CD4-positive, alpha-beta memory T cell (primary cell): ENCODE results near the gene OR4D10. TPM values are rescaled to one million over a fixed set of nuclear protein-coding genes. Genes with fewer than 3 reads are reported as not detected.

Experiments
- CTCF ChIA-PET: fragments of 350-600 bp; sonication (Branson Sonifier 250); formaldehyde crosslinking; loops from one replicate; lab custom pipeline; 2021; ENCODE audit warnings: inconsistent platforms; ENCODE audit not compliant: partially characterized antibody; lab: Charles Lee
- POLR2A ChIA-PET: fragments of 350-600 bp; sonication (Branson Sonifier 250); formaldehyde crosslinking; loops from one replicate; lab custom pipeline; 2021; ENCODE audit not compliant: partially characterized antibody; lab: Charles Lee
- DNase-seq, 5 donors: peaks; one replicate each; pipeline versions ENCODE4 v3.0.0 to v3.0.0-alpha.2; 2020 to 2022; ENCODE audit warnings: mixed read lengths in 1 of 5
- H3K27ac ChIP-seq: one replicate; pipeline ENCODE4 v1.7.0; 2013; ENCODE audit warnings: low read depth, low read length
- H3K27me3 ChIP-seq: 2 replicates; pipeline ENCODE4 v1.7.0; 2013; ENCODE audit warnings: mild to moderate bottlenecking, low read length, moderate library complexity; ENCODE audit not compliant: insufficient read depth
- H3K36me3 ChIP-seq: 2 replicates; pipeline ENCODE4 v1.7.0; 2013; ENCODE audit warnings: mild to moderate bottlenecking, low read length, moderate library complexity; ENCODE audit not compliant: insufficient read depth
- H3K4me1 ChIP-seq: 2 replicates; pipeline ENCODE4 v1.7.0; 2013; ENCODE audit warnings: mild to moderate bottlenecking, low read length, moderate library complexity; ENCODE audit not compliant: insufficient read depth
- H3K4me3 ChIP-seq, 2 donors: one replicate each; pipeline ENCODE4 v1.7.0; 2013; ENCODE audit warnings: low read length in 2 of 2, mild to moderate bottlenecking in 1 of 2
- H3K9me3 ChIP-seq, 2 donors: one replicate each; pipeline ENCODE4 v1.7.0; 2013; ENCODE audit warnings: low read length in 2 of 2, control low read depth in 1 of 2; ENCODE audit not compliant: control insufficient read depth in 1 of 2
- H3K27ac Mint-ChIP-seq, 7 donors: one replicate each; pipeline ENCODE4 v1.8.0; 2020 to 2021; ENCODE audit warnings: mixed read lengths in 7 of 7, mild to moderate bottlenecking in 6 of 7, inconsistent platforms in 3 of 7, moderate library complexity in 3 of 7
- H3K27me3 Mint-ChIP-seq, 2 donors: one replicate each; pipeline ENCODE4 v1.8.0; 2020 to 2021; ENCODE audit warnings: mixed read lengths in 2 of 2
- H3K36me3 Mint-ChIP-seq, 2 donors: one replicate each; pipeline ENCODE4 v1.8.0; 2020 to 2021; ENCODE audit warnings: mixed read lengths in 2 of 2, inconsistent platforms in 1 of 2, mild to moderate bottlenecking in 1 of 2
- H3K4me1 Mint-ChIP-seq, 4 donors: one replicate each; pipeline ENCODE4 v1.8.0; 2020 to 2021; ENCODE audit warnings: mixed read lengths in 4 of 4, mild to moderate bottlenecking in 1 of 4
- H3K4me3 Mint-ChIP-seq, 8 donors: one replicate each; pipeline ENCODE4 v1.8.0; 2020 to 2021; ENCODE audit warnings: mixed read lengths in 8 of 8, mild to moderate bottlenecking in 7 of 8, moderate library complexity in 6 of 8, inconsistent platforms in 3 of 8
- H3K9me3 Mint-ChIP-seq, 8 donors: one replicate each; pipeline ENCODE4 v1.8.0; 2020 to 2021; ENCODE audit warnings: mixed read lengths in 8 of 8, mild to moderate bottlenecking in 5 of 8, inconsistent platforms in 3 of 8, moderate library complexity in 1 of 8
- intact Hi-C: fragments of 100-400 bp; cut with micrococcal nuclease; formaldehyde crosslinking; loops from one replicate; pipeline ENCODE4 v1.15.1; 2023
- polyA plus RNA-seq, 2 donors: library from polyadenylated mRNA; unstranded; fragments of 300-500 nt; fragmentation: Illumina TruSeq; gene quantifications; one replicate each; pipeline ENCODE4 v1.2.3, GENCODE V29; 2021
- total RNA-seq, 2 experiments: library from RNA; stranded (reverse); gene quantifications; one replicate each; pipeline ENCODE4 v1.2.3, GENCODE V29; 2021

OR4D10 gene
- total and polyA plus RNA-seq, 4 experiments from 2014 or later, result not detected

- Mint-ChIP-seq H3K9me3 (no peaks in the 10 kb centered on the region), H3K27me3 (peaks cover 7 to 12% of the 10 kb centered on the region in 2 donors), H3K4me1 (no peaks in the 10 kb centered on the region), H3K4me3 (no peak overlapping the region), H3K27ac (no peak overlapping the region), H3K36me3 (no peaks in the 10 kb centered on the region)
- no peak overlapping the region for H3K4me3 ChIP-seq
- H3K27ac ChIP-seq, result no peak overlapping the region
- no peaks in the 10 kb centered on the region for H3K36me3 ChIP-seq
- ChIA-PET POLR2A (no interaction called here), CTCF (no interaction called here)
- no peaks in the 10 kb centered on the region for H3K4me1 ChIP-seq
- no peaks in the 10 kb centered on the region for H3K27me3 ChIP-seq
- no peak for DNase-seq
- intact Hi-C loops, result no loop called here
- H3K9me3 ChIP-seq, result no peaks in the 10 kb centered on the region
Observed at GRCh38 chr11:59520741-59521140, 47.6 kb downstream of the OR4D10 start.

GRCh38 chr11:59523541-59523940, 50.4 kb downstream of the OR4D10 start:
- Mint-ChIP-seq H3K4me3 (no peak overlapping the region), H3K9me3 (no peaks in the 10 kb centered on the region), H3K36me3 (no peaks in the 10 kb centered on the region), H3K27ac (no peak overlapping the region), H3K4me1 (no peaks in the 10 kb centered on the region), H3K27me3 (peaks cover 7 to 12% of the 10 kb centered on the region in 2 donors)
- no peak overlapping the region for H3K27ac ChIP-seq
- no peak for DNase-seq
- ChIA-PET CTCF (interaction anchor here (0.7 kb wide), 1 partner anchor 96 kb away, joined by 3 read pairs; no protein-coding TSS in a partner anchor), POLR2A (interaction anchor here (0.6 kb wide), 1 partner anchor 369 kb away, joined by 3 read pairs; no protein-coding TSS in a partner anchor)
- H3K4me3 ChIP-seq, result no peak overlapping the region
- H3K4me1 ChIP-seq, result no peaks in the 10 kb centered on the region
- H3K27me3 ChIP-seq, result no peaks in the 10 kb centered on the region
- H3K9me3 ChIP-seq, result no peaks in the 10 kb centered on the region
- H3K36me3 ChIP-seq, result no peaks in the 10 kb centered on the region
- intact Hi-C loops, result no loop called here

- Histone ChIP-seq H3K27ac (no peak overlapping the region), H3K27me3 (no peaks in the 10 kb centered on the region), H3K4me3 (no peak overlapping the region), H3K9me3 (no peaks in the 10 kb centered on the region), H3K36me3 (no peaks in the 10 kb centered on the region), H3K4me1 (no peaks in the 10 kb centered on the region)
- Mint-ChIP-seq H3K4me1 (no peaks in the 10 kb centered on the region), H3K36me3 (no peaks in the 10 kb centered on the region), H3K9me3 (no peaks in the 10 kb centered on the region), H3K4me3 (no peak overlapping the region), H3K27me3 (peaks cover 4 to 11% of the 10 kb centered on the region in 2 donors), H3K27ac (no peak overlapping the region)
- intact Hi-C loops, result no loop called here
- POLR2A ChIA-PET, result no interaction called here
- CTCF ChIA-PET, result interaction anchor here (1.5 kb wide), 1 partner anchor 9 kb away, joined by 7 read pairs; no protein-coding TSS in a partner anchor
- DNase-seq, result no peak
Observed at GRCh38 chr11:59528711-59529110, 55.6 kb downstream of the OR4D10 start.

Other genes with a start within 250 kb of the OR4D10 start
- gene OR5AN1, start 114.4 kb upstream of the OR4D10 start, total RNA-seq, result not detected
- gene OR5AN1, start 114.4 kb upstream of the OR4D10 start, polyA plus RNA-seq, result not detected
- not detected for gene OR5A2, start 46.9 kb upstream of the OR4D10 start, total RNA-seq
- not detected for gene OR5A2, start 46.9 kb upstream of the OR4D10 start, polyA plus RNA-seq
- gene OR5A1, start 36.8 kb upstream of the OR4D10 start, total RNA-seq, result not detected
- gene OR5A1, start 36.8 kb upstream of the OR4D10 start, polyA plus RNA-seq, result not detected
- not detected for gene OR4D6, start 16.4 kb upstream of the OR4D10 start, total RNA-seq
- not detected for gene OR4D6, start 16.4 kb upstream of the OR4D10 start, polyA plus RNA-seq
- not detected for gene OR4D11, start 30.3 kb downstream of the OR4D10 start, total RNA-seq
- not detected for gene OR4D11, start 30.3 kb downstream of the OR4D10 start, polyA plus RNA-seq
- gene OR4D9, start 38.2 kb downstream of the OR4D10 start, total RNA-seq, result not detected
- not detected for gene OR4D9, start 38.2 kb downstream of the OR4D10 start, polyA plus RNA-seq
- gene OSBP, start 142.5 kb downstream of the OR4D10 start, total RNA-seq, result 10 to 100 TPM; 55.3 to 55.6 TPM
- gene OSBP, start 142.5 kb downstream of the OR4D10 start, polyA plus RNA-seq, result 10 to 100 TPM; 17.4 to 41.5 TPM
- gene PATL1, start 195.7 kb downstream of the OR4D10 start, total RNA-seq, result 10 to 100 TPM; 45.3 to 45.5 TPM
- gene PATL1, start 195.7 kb downstream of the OR4D10 start, polyA plus RNA-seq, result 1 to 10 TPM; 2.6 to 8.7 TPM
- not detected for gene OR10V1, start 240.5 kb downstream of the OR4D10 start, total RNA-seq
- not detected for gene OR10V1, start 240.5 kb downstream of the OR4D10 start, polyA plus RNA-seq